GM21717 (cell line): ENCODE data around the gene SWAP70.
"Not testable (repeated sequence)": the region's sequence is repeated elsewhere in the genome, so short reads cannot be mapped to it uniquely, and the experiment has no call there.

Source experiments
- ATAC-seq: cut with Tn5 transposase; IDR thresholded peaks from one replicate; pipeline ENCODE4 v1.9.1; 2021; ENCODE audit warnings: mild to moderate bottlenecking, moderate library complexity; ENCODE audit not compliant: unreplicated experiment

Gene SWAP70

DNA sequence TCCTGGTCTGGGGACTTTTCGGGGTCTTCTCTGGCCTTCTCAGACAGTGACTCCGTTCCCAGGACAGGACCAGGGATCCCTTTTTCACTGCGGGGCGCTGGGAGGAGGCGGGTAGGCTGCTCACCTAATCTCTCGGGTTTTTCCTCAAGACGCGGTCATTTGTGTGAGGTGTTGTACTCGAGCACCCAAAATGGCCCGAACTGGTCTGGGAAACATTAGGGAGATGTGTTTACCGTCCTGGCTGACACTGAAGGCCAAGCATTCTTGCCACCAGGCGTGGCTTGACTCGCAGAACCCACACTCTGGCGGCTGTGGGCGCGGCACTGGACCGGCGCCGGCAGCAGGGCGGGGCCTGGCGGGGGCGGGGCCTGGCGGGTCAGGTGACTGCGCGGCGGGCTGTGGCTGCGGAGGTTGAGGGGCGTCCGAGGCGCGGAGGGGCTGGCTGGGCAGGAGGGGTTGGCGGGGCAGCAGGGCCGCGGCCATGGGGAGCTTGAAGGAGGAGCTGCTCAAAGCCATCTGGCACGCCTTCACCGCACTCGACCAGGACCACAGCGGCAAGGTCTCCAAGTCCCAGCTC lies at the start of gene SWAP70:
Gene SWAP70 (plus strand): TSS at position 379 of the 577 bp plus-strand sequence. CDS start 103 bp downstream, at position 482.
- ATAC-seq = peak; percentile 66

DNA sequence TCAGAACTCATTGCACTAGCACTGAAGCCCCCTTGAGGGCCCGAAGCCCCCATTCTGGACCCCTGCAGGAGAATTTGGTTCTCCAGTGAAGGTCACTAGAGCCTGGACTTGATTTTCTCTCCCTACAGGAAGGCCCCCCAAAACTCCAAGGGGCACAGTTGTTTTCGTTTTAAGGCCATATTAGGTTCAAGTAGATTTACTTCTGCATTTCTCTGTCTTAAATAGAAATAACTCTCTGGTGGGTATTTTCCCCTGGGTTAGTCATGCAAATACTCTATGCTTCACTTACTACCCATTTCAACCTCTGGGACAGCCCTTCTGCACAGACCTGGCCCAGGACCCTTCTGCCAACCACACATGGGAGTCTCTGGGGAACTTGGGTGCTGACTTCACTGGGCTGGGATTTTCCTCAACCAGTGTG lies 48.8 kb upstream of the SWAP70 start:
- peak; percentile 48 for ATAC-seq

DNA sequence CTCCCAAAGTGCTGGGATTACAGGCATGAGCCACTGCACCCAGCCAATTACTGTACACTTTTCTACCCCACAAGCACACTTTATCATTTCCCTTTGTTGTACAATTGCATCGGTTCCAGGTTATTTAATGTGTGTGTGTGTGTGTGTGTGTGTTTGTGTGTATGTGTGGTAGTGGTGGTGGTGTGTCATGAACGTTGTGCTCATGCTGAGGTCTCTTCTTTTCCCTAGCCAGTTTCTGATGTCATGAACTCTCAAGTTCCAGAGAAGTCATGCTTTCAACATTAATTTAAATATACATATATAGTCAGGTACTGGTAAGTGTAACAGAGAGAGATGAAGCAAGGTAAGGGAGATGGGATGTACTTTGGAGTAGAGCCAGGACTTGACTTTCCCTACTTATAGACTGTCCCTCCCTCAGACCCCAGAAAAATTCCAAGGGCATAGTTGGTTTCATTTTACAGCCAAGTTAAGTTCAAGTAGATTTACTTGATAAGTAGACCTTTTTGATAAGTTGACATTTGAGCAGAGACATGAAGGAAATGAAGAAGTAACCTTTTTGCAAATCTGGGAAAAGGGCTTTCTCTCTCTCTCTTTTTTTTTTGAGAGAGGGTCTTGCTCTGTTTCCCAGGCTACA lies 47.7 kb upstream of the SWAP70 start:
- no peak for ATAC-seq

DNA sequence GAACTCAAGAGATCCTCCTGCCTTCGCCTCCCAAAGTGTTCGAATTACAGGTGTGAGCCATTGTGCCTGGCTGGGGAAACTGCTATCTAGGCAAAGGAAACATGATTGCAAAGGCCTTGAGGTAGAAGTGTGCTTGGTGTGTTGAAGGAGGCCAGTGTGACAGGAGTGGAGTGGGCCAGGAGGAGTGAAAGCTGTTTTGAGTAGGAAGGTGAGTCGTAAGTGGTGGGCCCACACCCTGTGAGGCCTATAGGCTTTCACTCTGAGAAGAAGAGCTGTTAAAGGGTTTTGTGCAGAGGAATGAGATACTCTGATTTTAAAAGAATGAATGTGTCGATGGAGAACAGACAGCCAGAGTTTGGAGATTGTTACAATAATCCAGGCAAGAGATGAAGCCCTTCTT lies 47.0 kb upstream of the SWAP70 start:
- no peak for ATAC-seq

DNA sequence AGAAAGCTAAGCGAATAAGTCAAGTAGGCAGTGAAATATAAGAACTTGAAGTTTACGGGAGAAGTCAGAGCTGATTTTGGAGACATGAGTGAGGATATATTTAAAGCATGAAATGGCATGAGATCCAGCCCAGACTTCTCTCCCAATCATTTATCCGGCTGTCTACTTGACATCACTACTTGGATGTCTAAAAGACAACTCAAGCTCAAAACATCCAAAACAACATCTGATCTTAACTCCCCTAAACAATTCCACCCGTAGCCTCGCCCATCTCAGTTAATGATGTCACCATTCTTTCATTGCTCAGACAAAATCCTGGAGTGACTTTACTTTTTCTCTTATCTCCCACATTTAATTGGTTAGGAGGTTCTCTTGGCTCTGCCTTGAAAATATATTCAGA lies 45.9 kb upstream of the SWAP70 start:
- no peak for ATAC-seq

DNA sequence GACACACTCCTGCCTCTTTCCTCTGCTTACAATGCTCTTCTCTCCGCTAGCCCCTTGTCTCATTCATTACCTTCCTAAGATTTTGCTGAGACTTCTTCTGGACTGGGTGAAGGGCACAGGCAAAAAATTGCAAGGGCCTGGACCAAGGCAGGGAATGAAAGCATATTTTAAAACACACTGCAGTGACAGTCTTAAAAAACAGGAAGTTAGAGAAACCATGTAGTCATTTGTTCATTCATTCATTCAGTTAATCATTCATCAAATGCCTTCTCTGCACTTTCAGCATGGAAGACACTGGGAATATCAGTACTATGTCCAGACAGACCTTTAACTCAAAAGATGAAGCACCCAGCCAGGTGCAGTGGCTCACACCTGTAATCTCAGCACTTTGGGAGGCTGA lies 44.9 kb upstream of the SWAP70 start:
- ATAC-seq = no peak

DNA sequence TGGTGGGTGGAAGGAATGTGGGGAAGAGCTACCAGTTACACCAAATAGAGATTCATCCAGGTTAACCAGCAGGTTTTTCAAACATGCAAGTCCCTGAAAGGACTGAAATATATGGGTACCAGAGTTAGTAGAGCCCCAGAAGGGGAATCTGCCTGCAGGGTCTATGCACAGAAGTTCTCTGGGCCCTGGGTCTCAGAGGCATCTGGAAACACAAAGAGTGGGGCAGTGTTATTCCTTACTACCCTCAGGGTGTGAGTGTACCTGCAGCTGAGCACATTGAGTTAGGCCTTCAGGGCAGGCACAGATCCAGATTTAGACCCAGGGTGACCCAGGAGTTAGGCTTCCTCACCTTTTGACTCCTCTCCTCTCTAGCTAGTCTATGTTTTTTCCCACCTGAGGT lies 43.9 kb upstream of the SWAP70 start:
- ATAC-seq = no peak

DNA sequence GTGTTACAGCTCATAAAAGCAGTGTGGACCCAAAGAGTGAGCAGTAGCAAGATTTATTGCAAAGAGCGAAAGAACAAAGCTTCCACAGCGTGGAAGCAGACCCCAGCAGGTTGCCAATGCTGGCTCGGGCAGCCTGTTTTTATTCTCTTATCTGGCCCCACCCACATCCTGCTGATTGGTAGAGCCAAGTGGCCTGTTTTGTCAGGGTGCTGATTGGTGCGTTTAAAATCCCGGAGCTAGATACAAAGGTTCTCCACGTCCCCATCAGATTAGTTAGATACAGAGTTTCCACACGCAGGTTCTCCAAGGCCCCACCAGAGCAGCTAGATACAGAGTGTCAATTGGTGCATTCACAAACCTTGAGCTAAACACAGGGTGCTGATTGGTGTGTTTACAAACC lies 41.5 kb upstream of the SWAP70 start:
- not testable (repeated sequence) for ATAC-seq

DNA sequence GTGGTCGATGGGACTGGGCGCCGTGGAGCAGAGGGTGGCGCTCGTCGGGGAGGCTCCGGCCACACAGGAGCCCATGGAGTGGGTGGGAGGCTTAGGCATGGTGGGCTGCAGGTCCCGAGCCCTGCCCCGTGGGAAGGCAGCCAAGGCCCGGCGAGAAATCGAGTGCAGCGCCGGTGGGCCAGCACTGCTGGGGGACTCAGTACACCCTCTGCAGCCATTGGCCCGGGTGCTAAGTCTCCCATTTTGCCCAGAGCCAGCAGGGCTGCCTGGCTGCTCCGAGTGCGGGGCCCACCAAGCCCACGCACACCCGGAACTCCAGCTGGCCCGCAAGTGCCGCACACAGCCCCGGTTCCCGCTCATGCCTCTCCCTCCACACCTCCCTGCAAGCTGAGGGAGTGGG lies 40.8 kb upstream of the SWAP70 start:
- not testable (repeated sequence) for ATAC-seq

DNA sequence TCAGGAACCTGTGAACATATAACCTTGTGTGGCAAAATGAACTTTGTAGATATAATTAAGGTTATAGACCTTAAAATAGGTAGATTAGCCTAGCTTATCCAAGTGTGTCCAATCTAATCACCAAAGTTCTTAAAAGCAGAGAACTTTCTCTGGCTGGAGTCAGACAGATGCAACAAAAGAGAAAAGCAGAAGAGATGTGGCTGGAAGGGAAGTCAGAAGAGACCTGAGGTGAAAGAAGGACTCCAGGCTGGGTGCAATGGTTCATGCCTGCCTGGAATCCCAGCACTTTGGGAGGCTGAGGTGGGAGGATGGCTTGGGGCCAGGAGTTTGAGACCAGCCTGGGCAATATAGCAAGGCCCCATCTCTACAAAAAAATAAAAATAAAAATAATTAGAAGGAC lies 39.4 kb upstream of the SWAP70 start:
- no peak for ATAC-seq

DNA sequence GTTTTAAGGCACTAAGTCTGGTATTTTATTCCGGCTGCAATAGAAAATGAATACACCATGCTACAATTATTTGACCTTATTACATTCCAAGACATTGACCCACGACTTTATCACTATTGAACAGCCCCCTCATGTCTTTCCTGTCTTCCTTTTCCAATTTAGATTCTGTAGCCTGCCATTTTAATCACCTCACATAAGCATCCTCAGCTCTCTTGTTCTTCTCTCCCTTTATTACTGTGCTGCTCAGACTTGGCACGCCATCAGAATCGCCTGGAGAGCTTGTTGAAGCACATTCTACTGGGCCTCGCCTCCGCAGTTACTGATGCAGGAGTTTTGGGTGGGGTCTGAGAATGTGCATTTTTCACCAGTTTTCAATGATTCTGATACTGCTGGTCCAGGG lies 38.7 kb upstream of the SWAP70 start:
- no peak for ATAC-seq

DNA sequence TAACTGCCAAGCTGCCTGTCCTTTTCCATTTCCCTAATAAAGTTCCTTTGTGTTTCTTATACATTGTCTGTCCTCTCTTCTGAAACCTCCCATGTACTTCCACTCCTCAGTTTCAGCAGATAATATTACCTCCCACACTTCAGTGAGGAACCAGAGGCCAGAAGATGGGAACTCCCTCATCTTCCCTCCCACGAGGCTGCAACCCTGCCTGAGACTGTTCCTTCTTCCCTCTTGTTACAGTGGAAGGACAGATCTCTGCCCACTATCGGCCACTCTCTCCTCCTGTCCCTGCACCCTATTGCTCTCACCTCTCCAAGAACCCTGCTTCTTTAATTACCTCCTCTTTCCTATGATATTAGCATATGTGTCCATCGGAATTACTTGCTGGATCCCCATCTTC lies 38.1 kb upstream of the SWAP70 start:
- no peak for ATAC-seq

DNA sequence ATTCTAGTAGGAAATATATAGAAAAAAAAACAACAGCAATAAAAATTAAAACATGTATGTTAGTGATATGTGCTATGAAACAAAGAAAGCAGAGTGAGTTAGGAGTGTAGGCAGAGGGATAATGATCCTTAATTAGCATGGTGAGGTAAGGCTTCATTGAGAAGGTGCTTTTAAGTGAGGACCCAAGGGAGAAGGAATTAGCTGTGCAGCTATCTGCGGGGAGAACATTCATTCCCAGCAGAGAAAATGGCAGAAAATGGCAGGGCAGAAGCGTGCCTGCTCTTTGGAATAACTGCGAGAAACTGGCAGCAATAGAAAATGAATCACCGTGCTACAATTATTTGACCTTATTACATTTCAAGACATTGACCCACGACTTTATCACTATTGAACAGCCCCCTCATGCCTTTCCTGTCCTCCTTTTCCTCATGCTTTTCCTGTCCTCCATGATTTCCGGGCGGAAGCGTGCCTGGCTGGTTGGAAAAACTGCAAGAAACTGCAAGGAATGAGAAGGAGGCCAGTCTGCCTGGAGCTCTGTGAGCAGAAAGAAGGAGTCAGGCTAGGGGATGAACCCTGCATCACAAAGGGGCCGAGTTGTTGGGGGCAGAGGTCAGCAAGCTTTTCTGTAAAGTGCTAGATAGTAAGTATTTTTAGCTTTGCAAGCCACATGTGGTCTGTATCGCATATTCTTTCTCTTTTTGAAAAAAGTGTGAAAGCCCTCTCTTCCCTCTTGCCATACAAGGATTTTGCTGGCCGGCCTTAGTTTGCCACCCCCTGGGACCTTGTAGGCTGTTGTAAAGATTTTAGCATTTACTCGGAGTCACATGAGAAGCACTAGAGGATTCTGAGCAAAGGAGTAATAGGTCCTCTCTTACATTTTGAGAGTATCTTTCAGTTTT lies 37.1 kb upstream of the SWAP70 start:
- ATAC-seq = no peak

DNA sequence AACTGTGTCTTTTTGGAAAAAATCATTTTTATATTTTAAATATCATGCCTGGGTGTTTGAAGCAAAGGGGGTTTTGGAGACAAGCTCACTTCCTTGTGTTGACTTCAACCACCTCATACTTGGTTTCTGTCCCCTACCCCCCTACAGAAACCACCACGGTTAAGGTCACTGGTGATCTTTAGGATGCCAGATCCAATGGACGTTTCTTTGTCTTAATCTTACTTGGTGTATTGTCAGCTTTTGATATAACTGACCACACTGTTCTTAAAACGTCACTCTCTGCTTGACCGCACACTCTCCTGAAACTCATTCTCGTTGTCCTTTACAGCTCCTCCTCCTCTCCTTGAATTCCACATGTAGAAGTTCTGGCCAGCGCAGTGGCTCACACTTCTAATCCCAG lies 34.8 kb upstream of the SWAP70 start:
- no peak for ATAC-seq

DNA sequence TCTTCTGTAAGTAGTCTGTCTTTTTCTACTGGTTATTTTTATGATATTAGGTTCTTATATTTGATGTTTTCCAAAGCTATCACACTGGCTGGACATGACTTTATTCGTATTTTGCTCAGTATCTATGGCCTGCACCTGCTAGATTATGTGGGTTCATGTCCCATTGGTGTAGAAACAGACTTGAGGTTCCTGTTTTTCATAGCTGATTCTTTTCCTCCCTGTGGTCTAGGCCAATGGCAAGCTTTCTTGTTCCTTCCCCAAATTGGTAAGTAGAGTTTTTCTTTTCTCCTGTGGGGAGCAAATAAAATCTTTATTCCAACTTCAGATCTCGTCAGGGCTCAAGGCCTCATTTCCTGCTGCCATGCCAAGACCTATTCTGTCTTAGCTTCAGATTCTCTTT lies 30.2 kb upstream of the SWAP70 start:
- no peak for ATAC-seq

DNA sequence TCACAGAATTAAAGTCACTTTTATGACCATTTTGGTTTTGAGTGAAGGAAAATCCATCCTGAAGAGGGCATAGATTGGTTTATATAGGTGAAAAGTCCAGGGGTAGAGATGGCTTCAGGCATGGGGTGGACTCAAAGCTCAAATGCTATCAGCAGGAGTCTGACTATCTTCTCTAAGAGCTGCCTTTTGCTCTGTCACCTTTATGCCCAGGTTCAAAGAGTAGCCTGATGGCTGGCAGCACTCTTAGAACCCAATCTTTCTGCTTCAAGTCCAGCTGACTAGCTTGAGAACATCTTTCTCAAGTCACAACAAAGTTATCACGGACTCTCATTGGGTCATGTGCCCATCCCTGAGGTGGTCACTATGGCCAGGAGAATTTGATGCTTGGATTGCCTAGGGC lies 27.2 kb upstream of the SWAP70 start:
- no peak for ATAC-seq

DNA sequence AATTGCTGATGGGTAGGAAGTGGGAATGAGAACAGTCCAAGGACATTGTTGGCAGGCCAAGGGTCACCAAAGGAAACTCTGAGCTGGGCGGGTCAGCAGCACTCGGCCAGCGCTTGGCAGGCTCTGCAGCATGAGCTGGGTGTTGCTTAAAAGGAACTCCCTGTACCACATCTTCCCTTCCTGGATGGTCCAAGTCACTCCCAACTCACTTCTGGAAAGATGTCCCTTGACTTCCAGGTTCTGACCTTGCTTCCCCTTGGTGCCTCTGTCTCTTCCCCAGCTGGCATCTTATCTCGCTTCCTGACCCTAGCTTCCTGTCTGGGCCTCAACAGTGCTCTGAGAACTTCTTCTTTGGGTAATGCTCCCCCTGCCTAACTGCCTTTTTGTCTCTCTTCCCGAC lies 24.8 kb upstream of the SWAP70 start:
- ATAC-seq = no peak

DNA sequence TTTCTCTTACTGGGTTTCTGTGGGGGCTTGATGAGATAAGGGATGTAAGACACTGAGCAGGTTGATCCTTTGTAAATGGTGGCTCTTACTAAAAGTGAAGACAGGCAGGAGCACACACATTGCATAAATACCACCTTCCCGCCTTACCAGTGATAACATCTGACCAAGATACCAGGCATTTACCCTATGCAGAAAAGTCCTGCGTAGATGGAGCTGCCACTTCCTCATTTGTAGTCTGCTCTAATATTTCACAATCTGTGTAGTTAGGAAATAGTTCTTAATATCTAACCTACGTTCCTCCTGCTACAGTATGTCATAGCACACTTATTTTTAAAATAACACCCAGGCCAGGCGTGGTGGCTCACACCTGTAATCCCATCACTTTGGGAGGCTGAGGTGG lies 23.9 kb upstream of the SWAP70 start:
- ATAC-seq = no peak

DNA sequence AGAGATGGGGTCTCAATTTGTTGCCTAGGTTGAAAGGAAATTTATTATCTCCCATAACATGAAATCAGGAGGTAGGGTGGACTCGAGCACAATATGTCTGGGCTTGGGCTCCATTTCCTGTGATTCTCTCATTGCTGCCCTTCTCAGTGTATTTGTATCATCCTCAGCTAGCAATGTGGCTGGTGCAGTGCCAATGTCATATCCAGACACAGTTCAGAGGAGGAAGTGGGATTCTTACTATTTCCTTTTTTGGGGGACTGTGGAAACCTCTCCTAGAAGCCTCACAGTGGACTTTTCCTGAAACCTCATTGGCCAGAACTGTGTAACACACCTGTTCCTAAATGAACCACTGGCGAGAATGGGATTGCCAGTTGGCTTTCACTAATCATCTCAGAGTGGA lies 21.0 kb upstream of the SWAP70 start:
- ATAC-seq = no peak

DNA sequence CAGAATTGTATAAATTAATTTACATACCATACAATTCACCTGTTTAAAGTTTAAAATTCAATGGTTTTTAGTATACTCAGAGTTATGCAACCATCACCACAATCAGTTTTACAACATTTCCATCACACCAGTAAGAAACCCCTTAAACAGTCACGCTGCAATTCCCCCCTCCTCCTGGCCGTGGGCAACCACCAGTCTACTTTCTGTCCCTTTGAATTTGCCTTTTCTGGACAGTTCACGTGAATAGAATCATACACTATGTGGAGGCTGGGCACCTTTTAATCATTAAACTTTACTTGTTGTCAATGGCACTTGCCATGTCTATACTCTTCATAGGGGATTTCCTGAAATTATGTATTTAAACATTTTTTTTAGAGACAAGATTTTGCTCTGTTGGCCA lies 20.1 kb upstream of the SWAP70 start:
- peak; percentile 53 for ATAC-seq

DNA sequence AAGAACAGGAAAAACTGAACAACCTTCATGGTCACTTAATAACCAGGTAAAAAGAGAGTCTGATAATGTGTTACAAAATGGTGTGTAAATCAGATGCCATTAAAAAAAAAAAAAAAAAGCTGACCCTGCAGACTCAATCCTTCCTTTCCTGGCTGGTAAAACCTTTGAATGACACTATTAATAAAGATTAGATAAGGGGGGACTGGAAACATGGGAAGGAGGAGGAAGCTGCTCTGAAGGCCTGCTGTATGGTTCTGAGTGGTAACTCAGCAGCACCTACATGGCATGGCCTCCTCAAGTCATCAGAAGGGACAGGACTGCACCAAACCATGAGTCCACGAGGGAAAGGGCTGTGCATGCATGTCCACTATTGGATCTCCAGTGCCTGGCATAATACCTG lies 18.0 kb upstream of the SWAP70 start:
- no peak for ATAC-seq

DNA sequence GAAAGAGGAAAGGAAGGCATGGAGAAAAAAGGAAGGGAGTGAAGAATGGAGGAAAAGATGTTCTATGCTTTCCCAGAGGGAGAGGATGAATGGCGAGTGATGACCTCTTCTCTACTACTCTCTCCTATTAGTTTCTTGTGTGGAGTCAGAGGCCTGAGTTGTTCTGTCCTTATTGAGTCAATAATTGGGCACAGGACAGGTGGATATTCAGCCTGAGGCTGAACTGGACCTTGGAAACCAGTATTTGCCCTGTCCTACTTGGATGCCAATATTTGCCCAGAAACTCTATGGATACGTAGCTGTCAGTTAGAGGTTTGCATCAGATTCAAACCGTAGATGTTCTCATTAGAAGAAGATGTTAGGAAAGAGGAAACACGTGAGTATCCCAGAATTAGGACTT lies 17.6 kb upstream of the SWAP70 start:
- ATAC-seq = no peak
